Peyer's patch (tissue), 4 donors: ENCODE measurements around the gene UNC5A. TPM values are rescaled to one million over a fixed set of nuclear protein-coding genes. Genes with fewer than 3 reads are reported as not detected.

Experiments used
- DNase-seq, 3 donors: peaks; one replicate each; pipeline ENCODE4 v3.0.0-alpha.2; 2017 to 2019
- H3K27ac ChIP-seq, 4 donors: fragments of 200-600 bp; sonication (generic); one replicate each; pipeline ENCODE4 v1.5.1; 2016 to 2019
- H3K27me3 ChIP-seq, 2 donors: fragments of 200-600 bp; sonication (generic); one replicate each; pipeline ENCODE4 v1.5.1; 2019
- H3K36me3 ChIP-seq, 3 donors: fragments of 200-600 bp; sonication (generic); one replicate each; pipeline ENCODE4 v1.5.1; 2016 to 2019
- H3K4me1 ChIP-seq, 4 donors: fragments of 200-600 bp; sonication (generic); one replicate each; pipeline ENCODE4 v1.5.1; 2016 to 2019
- H3K4me3 ChIP-seq, 4 donors: fragments of 200-600 bp; sonication (generic); 1 replicate in 3 of 4; 2 replicates in 1 of 4; pipeline ENCODE4 v1.5.1; 2016 to 2019; ENCODE audit warnings: mild to moderate bottlenecking in 1 of 4
- H3K9me3 ChIP-seq, 4 donors: fragments of 200-600 bp; sonication (generic); one replicate each; pipeline ENCODE4 v1.5.1; 2016 to 2019; ENCODE audit warnings: mild to moderate bottlenecking in 1 of 4
- CTCF ChIP-seq, 6 experiments: fragments of 450-650 bp in 4 of 6; fragments of 200-600 bp in 2 of 6; sonication (generic) in 1 of 6; IDR thresholded peaks; one replicate each; pipeline ENCODE4 v1.5.1; 2017 to 2019; ENCODE audit warnings: antibody characterized with exemption in 6 of 6, mild to moderate bottlenecking in 3 of 6, moderate library complexity in 1 of 6
- POLR2A ChIP-seq, 2 donors: fragments of 450-650 bp; IDR thresholded peaks; one replicate each; pipeline ENCODE4 v1.5.1; 2017; ENCODE audit warnings: antibody characterized with exemption in 2 of 2, mild to moderate bottlenecking in 2 of 2, moderate library complexity in 2 of 2
- total RNA-seq, 4 donors: library from RNA; depleted of rRNA; stranded (reverse); fragments of >200 nt; gene quantifications; one replicate each; pipeline ENCODE4 v1.1.0, GENCODE V29; 2016

UNC5A gene
- total RNA-seq, 4 donors from 2014 or later: 0.18 TPM; not detected in 3

- H3K9me3 ChIP-seq: no peaks in the 10 kb centered on the region
- no peak for DNase-seq
Measured at GRCh38 chr5:176829320-176829719, 19.0 kb downstream of the UNC5A start.

GRCh38 chr5:176830422-176830994 lies 20.1 kb downstream of the UNC5A start:
- Histone ChIP-seq H3K27ac (no peak overlapping the region), H3K4me3 (no peak overlapping the region), H3K27me3 (no peaks in the 10 kb centered on the region), H3K4me1 (no peaks in the 10 kb centered on the region), H3K9me3 (no peaks in the 10 kb centered on the region), H3K36me3 (no peaks in the 10 kb centered on the region)
- no peak for DNase-seq
- TF ChIP-seq CTCF (IDR thresholded peaks at IDR 0.05) (no peak), POLR2A (IDR thresholded peaks at IDR 0.05) (no peak)

More at GRCh38 chr5:176829320-176829719, 19.0 kb downstream of the UNC5A start:
- TF ChIP-seq POLR2A (IDR thresholded peaks at IDR 0.05) (no peak), CTCF (IDR thresholded peaks at IDR 0.05) (no peak)
- H3K4me1 ChIP-seq: no peaks in the 10 kb centered on the region
- H3K36me3 ChIP-seq: no peaks in the 10 kb centered on the region
- no peak overlapping the region for H3K4me3 ChIP-seq
- no peak overlapping the region for H3K27ac ChIP-seq
- no peaks in the 10 kb centered on the region for H3K27me3 ChIP-seq

- H3K4me3 ChIP-seq: no peak overlapping the region
- no peaks in the 10 kb centered on the region for H3K27me3 ChIP-seq
- no peak for DNase-seq
- H3K9me3 ChIP-seq: no peaks in the 10 kb centered on the region
- H3K36me3 ChIP-seq: no peaks in the 10 kb centered on the region
- H3K27ac ChIP-seq: no peak overlapping the region
- TF ChIP-seq POLR2A (IDR thresholded peaks at IDR 0.05): no peak
- TF ChIP-seq CTCF (IDR thresholded peaks at IDR 0.05): no peak
- H3K4me1 ChIP-seq: no peaks in the 10 kb centered on the region
Measured at GRCh38 chr5:176830995-176831423, 20.6 kb downstream of the UNC5A start.

- Histone ChIP-seq H3K4me3 (no peak overlapping the region), H3K27me3 (no peaks in the 10 kb centered on the region), H3K4me1 (no peaks in the 10 kb centered on the region), H3K36me3 (no peaks in the 10 kb centered on the region), H3K27ac (no peak overlapping the region), H3K9me3 (no peaks in the 10 kb centered on the region)
- no peak for DNase-seq
- TF ChIP-seq CTCF (IDR thresholded peaks at IDR 0.05) (no peak), POLR2A (IDR thresholded peaks at IDR 0.05) (no peak)
Measured at GRCh38 chr5:176831425-176831824, 21.1 kb downstream of the UNC5A start.

GRCh38 chr5:176832162-176832561 lies 21.8 kb downstream of the UNC5A start:
- no peak for TF ChIP-seq CTCF (IDR thresholded peaks at IDR 0.05)
- Histone ChIP-seq H3K9me3 (no peaks in the 10 kb centered on the region), H3K4me3 (no peak overlapping the region), H3K27me3 (no peaks in the 10 kb centered on the region), H3K36me3 (no peaks in the 10 kb centered on the region), H3K4me1 (no peaks in the 10 kb centered on the region), H3K27ac (no peak overlapping the region)
- no peak for DNase-seq

GRCh38 chr5:176833286-176833685 lies 22.9 kb downstream of the UNC5A start:
- Histone ChIP-seq H3K27me3 (no peaks in the 10 kb centered on the region), H3K27ac (no peak overlapping the region), H3K4me3 (no peak overlapping the region), H3K36me3 (no peaks in the 10 kb centered on the region), H3K4me1 (no peaks in the 10 kb centered on the region), H3K9me3 (no peaks in the 10 kb centered on the region)
- DNase-seq: no peak
- TF ChIP-seq POLR2A (IDR thresholded peaks at IDR 0.05) (no peak), CTCF (IDR thresholded peaks at IDR 0.05) (no peak)
